ENCODE measurements around the gene WBP2. TPM values are rescaled to one million over a fixed set of nuclear protein-coding genes. Genes with fewer than 3 reads are reported as not detected.

The WBP2 gene
- total RNA-seq, 2 experiments from 2014 or later = 29.9 to 117 TPM

DNA sequence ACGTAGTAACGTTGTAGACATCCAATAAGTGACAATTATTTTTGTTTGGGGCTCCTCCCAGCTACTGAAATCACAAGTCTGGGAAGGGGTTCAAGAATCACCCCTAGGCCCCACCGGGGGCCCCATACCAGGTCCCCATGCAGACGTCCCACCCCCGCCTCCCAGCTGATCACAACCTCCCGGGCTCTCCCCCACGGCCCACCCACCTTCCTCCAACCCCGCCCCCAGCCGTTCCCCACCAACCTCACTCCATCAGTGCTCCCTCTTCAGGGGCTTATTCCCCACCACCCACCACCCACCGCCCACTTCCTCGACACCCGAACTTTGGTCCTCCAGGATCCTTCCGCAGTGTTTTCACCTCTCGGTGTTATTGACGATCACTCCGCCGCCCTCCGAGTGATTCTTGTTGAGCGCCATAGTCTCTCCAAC, 240 bp downstream of the WBP2 start:
- POLR2A ChIA-PET = interaction anchor here (0.5 to 2.6 kb wide), 19 partner anchors 8 to 249 kb away, joined by 3 to 28 read pairs (median 4); partner anchors contain the start of genes EXOC7, MRPL38, TRIM65 and UNK
- Histone ChIP-seq H3K4me2 (ENCODE audit: low read length) (peak overlapping the region; percentile 90), H3K79me2 (ENCODE audit: insufficient read depth, low read depth, low read length) (peaks cover 17% of the 10 kb centered on the region; the same call in 1 of the 2 replicates), H3K27ac (ENCODE audit: low read depth, low read length, poor library complexity, severe bottlenecking) (peak overlapping the region; percentile 7), H3K4me1 (ENCODE audit: insufficient read depth, low read length, poor library complexity, severe bottlenecking) (peaks cover 33% of the 10 kb centered on the region), H3K9me3 (ENCODE audit: low read length) (no peaks in the 10 kb centered on the region), H3K4me3 (ENCODE audit: low read depth, low read length, poor library complexity, severe bottlenecking) (peak overlapping the region; percentile 78), H4K20me1 (ENCODE audit: insufficient read depth, low read length) (peaks cover 4% of the 10 kb centered on the region; the same call in 1 of the 2 replicates), H3K36me3 (ENCODE audit: insufficient read depth, low read length) (peaks cover 13% of the 10 kb centered on the region; the same call in 1 of the 2 replicates), H2AFZ (ENCODE audit: low read length) (no peak overlapping the region), H3K9me2 (ENCODE audit: insufficient read depth, low read length) (no peaks in the 10 kb centered on the region)
- TF ChIP-seq EZH2phosphoT487 (IDR thresholded peaks at IDR 0.05; ENCODE audit: borderline replicate concordance, low read depth, low read length) = no peak
- TF ChIP-seq, protein P1, sequence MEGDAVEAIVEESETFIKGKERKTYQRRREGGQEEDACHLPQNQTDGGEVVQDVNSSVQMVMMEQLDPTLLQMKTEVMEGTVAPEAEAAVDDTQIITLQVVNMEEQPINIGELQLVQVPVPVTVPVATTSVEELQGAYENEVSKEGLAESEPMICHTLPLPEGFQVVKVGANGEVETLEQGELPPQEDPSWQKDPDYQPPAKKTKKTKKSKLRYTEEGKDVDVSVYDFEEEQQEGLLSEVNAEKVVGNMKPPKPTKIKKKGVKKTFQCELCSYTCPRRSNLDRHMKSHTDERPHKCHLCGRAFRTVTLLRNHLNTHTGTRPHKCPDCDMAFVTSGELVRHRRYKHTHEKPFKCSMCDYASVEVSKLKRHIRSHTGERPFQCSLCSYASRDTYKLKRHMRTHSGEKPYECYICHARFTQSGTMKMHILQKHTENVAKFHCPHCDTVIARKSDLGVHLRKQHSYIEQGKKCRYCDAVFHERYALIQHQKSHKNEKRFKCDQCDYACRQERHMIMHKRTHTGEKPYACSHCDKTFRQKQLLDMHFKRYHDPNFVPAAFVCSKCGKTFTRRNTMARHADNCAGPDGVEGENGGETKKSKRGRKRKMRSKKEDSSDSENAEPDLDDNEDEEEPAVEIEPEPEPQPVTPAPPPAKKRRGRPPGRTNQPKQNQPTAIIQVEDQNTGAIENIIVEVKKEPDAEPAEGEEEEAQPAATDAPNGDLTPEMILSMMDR (conservative IDR thresholded peaks at IDR 0.05; ENCODE audit: low read length) = no peak
- BruUV-seq (replicated peaks) = no TSS peak
- no peak for DNase-seq (ENCODE audit: low spot score)
- intact Hi-C loops (cut with micrococcal nuclease; ENCODE audit: unreplicated experiment) = loop anchor here (1.0 to 5.0 kb wide), 7 partner anchors 21 to 217 kb away; partner anchors contain the start of genes GALR2, MRPL38, RECQL5 and SAP30BP
- CTCF ChIA-PET (ENCODE audit: unreplicated experiment) = interaction anchor here (0.6 to 2.4 kb wide), 10 partner anchors 9 to 651 kb away, joined by 3 to 10 read pairs (median 4); partner anchors contain the start of gene TRIM65

DNA sequence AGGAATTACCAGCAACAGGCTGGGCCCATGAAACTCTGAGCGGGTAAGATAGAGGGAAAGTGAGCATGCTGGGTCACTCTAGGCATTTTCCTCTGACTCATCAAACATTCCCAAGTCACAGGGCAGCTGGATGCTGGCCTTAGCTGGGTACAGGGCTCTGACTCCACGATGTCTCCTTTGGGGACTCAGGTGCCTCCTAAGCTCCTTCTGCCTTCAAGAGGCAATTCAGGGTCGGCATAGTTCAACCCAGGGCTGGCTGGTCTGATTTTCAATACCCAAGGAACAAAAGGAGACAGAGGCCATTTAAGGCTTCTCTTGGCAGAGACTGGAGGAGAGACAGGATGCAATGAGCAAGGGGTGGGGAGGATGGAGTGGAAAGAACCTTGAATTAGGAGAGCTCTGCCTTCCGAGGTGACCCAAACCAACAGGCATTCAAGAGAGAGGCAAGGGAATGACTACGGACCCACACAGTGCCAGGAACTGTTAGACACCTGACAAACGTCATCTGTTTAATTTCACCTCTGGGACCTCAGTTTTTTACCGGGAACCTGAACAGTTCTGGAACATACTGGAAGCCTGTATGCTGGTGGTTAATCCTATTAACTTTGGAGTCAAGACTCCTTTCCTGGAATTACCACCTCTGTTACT, 910 bp downstream of the WBP2 start:
- H3K79me2 ChIP-seq (ENCODE audit: insufficient read depth, low read depth, low read length) = peaks cover 17% of the 10 kb centered on the region; the same call in 1 of the 2 replicates
- H3K27ac ChIP-seq (ENCODE audit: low read depth, low read length, poor library complexity, severe bottlenecking) = peak overlapping the region; percentile 7
- peak overlapping the region; percentile 78 for H3K4me3 ChIP-seq (ENCODE audit: low read depth, low read length, poor library complexity, severe bottlenecking)
- H3K9me2 ChIP-seq (ENCODE audit: insufficient read depth, low read length) = no peaks in the 10 kb centered on the region
- peaks cover 4% of the 10 kb centered on the region; the same call in 1 of the 2 replicates for H4K20me1 ChIP-seq (ENCODE audit: insufficient read depth, low read length)
- no peak for DNase-seq (ENCODE audit: low spot score)
- no peaks in the 10 kb centered on the region for H3K9me3 ChIP-seq (ENCODE audit: low read length)
- TSS peak; percentile 79 for BruUV-seq (replicated peaks)
- peaks cover 19% of the 10 kb centered on the region for H3K36me3 ChIP-seq (ENCODE audit: insufficient read depth, low read length)
- TF ChIP-seq EZH2phosphoT487 (IDR thresholded peaks at IDR 0.05; ENCODE audit: borderline replicate concordance, low read depth, low read length) = no peak
- TF ChIP-seq, protein P1 (conservative IDR thresholded peaks at IDR 0.05; ENCODE audit: low read length) = no peak
- ChIA-PET CTCF (ENCODE audit: unreplicated experiment) (interaction anchor here (1.4 to 2.4 kb wide), 3 partner anchors 8 to 71 kb away, joined by 3 to 8 read pairs (median 4); no protein-coding TSS in a partner anchor), POLR2A (interaction anchor here (0.7 to 2.6 kb wide), 4 partner anchors 22 to 433 kb away, joined by 4 to 28 read pairs (median 9); partner anchors contain the start of genes MRPL38 and UNK)
- H3K4me1 ChIP-seq (ENCODE audit: insufficient read depth, low read length, poor library complexity, severe bottlenecking) = peaks cover 29% of the 10 kb centered on the region
- intact Hi-C loops (cut with micrococcal nuclease; ENCODE audit: unreplicated experiment) = loop anchor here (2.0 kb wide), 1 partner anchor 51 kb away; the partner anchor contains the start of gene MRPL38
- peak overlapping the region; percentile 90 for H3K4me2 ChIP-seq (ENCODE audit: low read length)
- H2AFZ ChIP-seq (ENCODE audit: low read length) = no peak overlapping the region

Data from OCI-LY7 (cell line).